Adrenal gland (tissue), 12 donors: ENCODE results near the gene HS3ST5. TPM values are rescaled to one million over a fixed set of nuclear protein-coding genes. Genes with fewer than 3 reads are reported as not detected.

ENCODE experiments used
- DNase-seq, 7 donors: peaks; one replicate each; pipeline ENCODE4 v3.0.0-alpha.2; 2019 to 2020
- H3K27ac ChIP-seq, 5 donors: fragments of 200-600 bp; sonication (generic) in 4 of 5; 1 replicate in 3 of 5; 2 replicates in 2 of 5; pipeline versions ENCODE4 v1.5.1 to v1.8.0; 2016 to 2020; ENCODE audit warnings: mild to moderate bottlenecking in 1 of 5
- H3K27me3 ChIP-seq: fragments of 200-600 bp; 2 replicates; pipeline ENCODE4 v1.8.0; 2021
- H3K36me3 ChIP-seq, 2 donors: fragments of 200-600 bp; replicated peaks in 1 of 2; 1 replicate in 1 of 2; 2 replicates in 1 of 2; pipeline versions ENCODE4 v1.5.1 to v1.8.0; 2018 to 2022
- H3K4me1 ChIP-seq, 2 donors: fragments of 200-600 bp; replicated peaks in 1 of 2; 1 replicate in 1 of 2; 2 replicates in 1 of 2; pipeline versions ENCODE4 v1.5.1 to v1.8.0; 2018 to 2021
- H3K4me3 ChIP-seq, 4 donors: fragments of 200-600 bp; sonication (generic) in 3 of 4; one replicate each; pipeline ENCODE4 v1.5.1; 2016 to 2018
- H3K9me3 ChIP-seq, 3 donors: fragments of 200-600 bp; sonication (generic) in 1 of 3; replicated peaks in 1 of 3; 1 replicate in 2 of 3; 2 replicates in 1 of 3; pipeline versions ENCODE4 v1.5.1 to v1.8.0; 2016 to 2021
- CTCF ChIP-seq, 6 experiments: fragments of 450-650 bp in 4 of 6; fragments of 200-600 bp in 2 of 6; sonication (generic) in 1 of 6; IDR thresholded peaks; 1 replicate in 5 of 6; 2 replicates in 1 of 6; pipeline versions ENCODE4 v1.5.1 to v1.8.0; 2016 to 2021; ENCODE audit warnings: antibody characterized with exemption in 6 of 6, mild to moderate bottlenecking in 2 of 6, moderate library complexity in 1 of 6
- POLR2A ChIP-seq, 2 donors: fragments of 450-650 bp; IDR thresholded peaks; one replicate each; pipeline ENCODE4 v1.6.1; 2017; ENCODE audit warnings: antibody characterized with exemption in 2 of 2, mild to moderate bottlenecking in 2 of 2, moderate library complexity in 1 of 2
- WGBS, 4 donors: extraction: QIAGEN DNeasy Blood & Tissue Kit in 2 of 4; methylation state at CpG; one replicate each; pipeline versions ENCODE4 v1.1.5 to v1.1.7; 2013 to 2017; 5-methylcytosine and 5-hydroxymethylcytosine counted together
- intact Hi-C, 2 donors: fragments of 100-400 bp; cut with DNase I; formaldehyde crosslinking; loops; one replicate each; pipeline versions ENCODE4 v1.14.1 to v1.15.0; 2022 to 2023
- polyA plus RNA-seq, 3 donors: library from polyadenylated mRNA; stranded (reverse); fragments of 200-250 nt in 2 of 3; fragments of 350-450 nt in 1 of 3; fragmentation: Illumina TruSeq in 1 of 3; extraction: RNeasy Lipid Tissue Mini Kit (QIAGEN cat#74804) in 1 of 3; gene quantifications; one replicate each; pipeline ENCODE4 v1.2.3, GENCODE V29; 2013 to 2014
- total RNA-seq, 9 donors: library from RNA; depleted of rRNA in 4 of 9; stranded (reverse); fragments of >200 nt in 4 of 9; fragments of 120-200 nt in 1 of 9; fragmentation: NEBNext Ultra II Directional in 1 of 9; extraction: Animal tissue kit (Norgen Biotek cat#: 25700) in 1 of 9; gene quantifications; one replicate each; pipeline versions ENCODE4 v1.1.0 to v1.2.4, GENCODE V29; 2013 to 2023
- donor health status: healthy with polysubstance abuse.
- donor health status: Bipolar disorder and iron deficiency.
- donor health status: DM: yes; HTN: yes; CAD: no.
- donor health status: DM: no; HTN: no; CAD: no.
- donor health status: DM: no; HTN: no; CAD: no.
- donor health status: DM: yes; HTN: yes; CAD: no.

The HS3ST5 gene
- total and polyA plus RNA-seq, 12 donors: 0.04 to 0.78 (median 0.24) TPM; not detected in 5

GRCh38 chr6:114144887-114145851 is 197.7 kb downstream of the HS3ST5 start:
- H3K4me1 ChIP-seq: no peaks in the 10 kb centered on the region
- TF ChIP-seq CTCF (IDR thresholded peaks at IDR 0.05) (no peak), POLR2A (IDR thresholded peaks at IDR 0.05) (no peak)
- no peaks in the 10 kb centered on the region for H3K36me3 ChIP-seq
- no peak for DNase-seq
- H3K27me3 ChIP-seq: no peaks in the 10 kb centered on the region
- no peak overlapping the region for H3K4me3 ChIP-seq
- 48 to 53% (median 49%) methylated on average over 9 of the region's 9 CpGs for WGBS, 4 donors
- intact Hi-C loops: no loop called here
- H3K27ac ChIP-seq: no peak overlapping the region
- H3K9me3 ChIP-seq: no peaks in the 10 kb centered on the region

- no peaks in the 10 kb centered on the region for H3K36me3 ChIP-seq
- no peaks in the 10 kb centered on the region for H3K9me3 ChIP-seq
- intact Hi-C loops: no loop called here
- DNase-seq: peak in 1 of 7 donors; percentile 14
- H3K27ac ChIP-seq: no peak overlapping the region
- H3K4me1 ChIP-seq: no peaks in the 10 kb centered on the region
- WGBS, 4 donors: 58 to 67% (median 61%) methylated on average over 7 of the region's 7 CpGs
- TF ChIP-seq POLR2A (IDR thresholded peaks at IDR 0.05) (no peak), CTCF (IDR thresholded peaks at IDR 0.05) (no peak)
- H3K4me3 ChIP-seq: no peak overlapping the region
- no peaks in the 10 kb centered on the region for H3K27me3 ChIP-seq
Observed at GRCh38 chr6:114142258-114142657, 200.6 kb downstream of the HS3ST5 start.

GRCh38 chr6:114140416-114140815 is 202.4 kb downstream of the HS3ST5 start:
- H3K4me1 ChIP-seq: no peaks in the 10 kb centered on the region
- H3K27me3 ChIP-seq: no peaks in the 10 kb centered on the region
- WGBS, 4 donors: 58 to 60% (median 59%) methylated on average over 5 of the region's 5 CpGs
- no peak for TF ChIP-seq CTCF (IDR thresholded peaks at IDR 0.05)
- TF ChIP-seq POLR2A (IDR thresholded peaks at IDR 0.05): no peak
- no peak for DNase-seq
- intact Hi-C loops: no loop called here
- no peaks in the 10 kb centered on the region for H3K9me3 ChIP-seq
- H3K4me3 ChIP-seq: no peak overlapping the region
- no peak overlapping the region for H3K27ac ChIP-seq
- H3K36me3 ChIP-seq: no peaks in the 10 kb centered on the region

- no peak overlapping the region for H3K4me3 ChIP-seq
- no peak for DNase-seq
- no peak overlapping the region for H3K27ac ChIP-seq
- H3K9me3 ChIP-seq: no peaks in the 10 kb centered on the region
- intact Hi-C loops: no loop called here
- no peaks in the 10 kb centered on the region for H3K27me3 ChIP-seq
- H3K36me3 ChIP-seq: no peaks in the 10 kb centered on the region
- no peak for TF ChIP-seq POLR2A (IDR thresholded peaks at IDR 0.05)
- no peak for TF ChIP-seq CTCF (IDR thresholded peaks at IDR 0.05)
- H3K4me1 ChIP-seq: no peaks in the 10 kb centered on the region
- 89 to 93% (median 92%) methylated on average over 4 of the region's 4 CpGs for WGBS, 4 donors
Observed at GRCh38 chr6:114138577-114139248, 204.1 kb downstream of the HS3ST5 start.
